A549 treated with CORT108297 at 1 μM for 4 hours (cell line): Measurements from ENCODE around the gene DNAJB11. TPM values are rescaled to one million over a fixed set of nuclear protein-coding genes. Genes with fewer than 3 reads are reported as not detected.

ENCODE experiments used
- total RNA-seq: library from RNA; stranded (reverse); fragments of 200-300 nt; extraction: Qiagen RNA extraction; gene quantifications from 5 replicates; pipeline ENCODE4 v1.2.3, GENCODE V29; 2022

DNAJB11 gene
- 49.4 to 62.8 TPM (median 53.2 TPM) in 5 replicates for total RNA-seq

GRCh38 chr3:186570096-186570940, at the start of gene DNAJB11:
TSS of gene DNAJB11 (plus strand) at chr3:186570720. CDS start at chr3:186570898, 178 bp downstream.

DNA sequence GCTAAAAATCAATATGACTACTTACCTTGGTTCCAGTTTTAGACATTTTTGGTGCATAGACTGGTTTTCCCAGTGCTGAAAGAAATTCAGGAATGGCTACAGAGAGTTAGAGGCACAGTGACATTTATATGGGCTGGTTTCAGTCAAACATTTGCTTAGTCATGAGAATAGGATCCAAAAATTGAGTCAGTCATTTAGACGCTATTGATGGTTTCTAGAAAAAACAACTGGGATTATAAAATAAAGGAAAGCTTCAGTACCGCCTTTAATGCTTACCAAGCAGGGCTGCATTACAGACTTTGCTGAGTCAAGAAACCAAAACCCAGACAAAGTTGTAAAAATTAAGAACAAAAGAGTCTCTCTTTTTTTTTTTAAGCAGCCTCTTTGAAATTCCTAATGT, 26.2 kb upstream of the DNAJB11 start, which contains the start of gene CRYGS:
CRYGS (minus strand) TSS at position 100 of the 400 bp plus-strand sequence; CDS start at position 46, 54 bp downstream.

DNA sequence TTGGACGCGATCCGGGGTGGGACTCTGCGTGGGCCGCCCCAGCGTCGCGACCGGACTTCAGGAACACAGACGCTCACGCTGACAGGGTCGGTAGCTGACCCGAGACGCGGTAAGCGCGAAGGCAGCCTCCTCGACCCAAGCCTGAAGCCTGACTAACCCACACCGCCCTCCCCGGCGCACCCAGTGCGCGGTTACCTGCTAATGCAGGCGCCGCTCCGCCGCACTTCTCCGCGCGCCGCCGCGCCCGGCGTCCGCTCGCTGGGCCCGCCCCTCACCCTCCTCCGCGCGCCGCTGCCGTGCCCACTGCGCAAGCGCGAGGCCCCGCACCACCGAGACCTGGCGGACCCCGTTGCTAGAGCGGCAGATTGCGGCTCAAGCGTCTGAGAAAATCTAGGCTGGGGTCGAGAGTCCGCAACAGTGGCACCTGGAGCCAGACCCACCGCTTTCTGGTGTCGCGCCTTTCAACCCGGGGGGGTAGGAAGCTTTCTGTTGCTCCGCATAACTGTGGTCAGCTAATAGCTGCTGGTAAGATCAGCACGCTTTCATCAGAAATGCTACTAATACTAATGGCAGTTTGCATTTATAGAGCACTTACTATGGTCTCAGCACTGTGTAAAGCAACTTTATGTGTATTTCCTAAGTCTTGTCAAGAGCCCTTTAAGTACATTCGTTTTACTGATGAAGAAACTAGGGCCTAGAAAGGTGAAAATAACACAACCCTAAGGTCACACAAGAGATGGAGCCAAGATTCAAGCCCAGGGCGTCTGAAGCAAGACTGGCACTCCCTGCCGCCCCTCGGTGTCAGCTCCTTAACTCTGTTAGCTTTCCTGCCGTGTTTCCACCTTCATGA, 3.2 kb upstream of the DNAJB11 start, which contains the start of gene TBCCD1:
TBCCD1 (minus strand) TSS at position 268 of the 850 bp plus-strand sequence. CDS start 3,010 bp downstream, outside the sequence.

GRCh38 chr3:186612721-186613636, 42.5 kb downstream of the DNAJB11 start, which contains the start of gene AHSG:
TSS of gene AHSG (plus strand) at chr3:186613060. CDS start at chr3:186613142, 82 bp downstream.

Other genes with a start within 250 kb of the DNAJB11 start
- gene DGKG, start 208.5 kb upstream of the DNAJB11 start, total RNA-seq, result 7.7 to 12.5 TPM (median 8.6 TPM) in 5 replicates
- 0.33 to 0.96 TPM (median 0.78 TPM) in 5 replicates for gene CRYGS, start 26.3 kb upstream of the DNAJB11 start, total RNA-seq
- 5.4 to 7.5 TPM (median 6.4 TPM) in 5 replicates for gene TBCCD1, start 3.4 kb upstream of the DNAJB11 start, total RNA-seq
- gene AHSG, start 42.3 kb downstream of the DNAJB11 start, total RNA-seq, result 0.05 to 0.09 TPM in 2 of 5 replicates, not detected in the others
- 0.10 to 0.25 TPM (median 0.16 TPM) in 4 of 5 replicates, not detected in the other for gene FETUB, start 69.7 kb downstream of the DNAJB11 start, total RNA-seq
- not detected in 5 replicates for gene HRG, start 95.3 kb downstream of the DNAJB11 start, total RNA-seq
- gene KNG1, start 146.6 kb downstream of the DNAJB11 start, total RNA-seq, result 0.07 TPM in 1 of 5 replicates, not detected in the others
- gene EIF4A2, start 212.9 kb downstream of the DNAJB11 start, total RNA-seq, result 134 to 150 TPM (median 144 TPM) in 5 replicates
- 43.7 to 63.0 TPM (median 45.9 TPM) in 5 replicates for gene RFC4, start 235.8 kb downstream of the DNAJB11 start, total RNA-seq